Measurements from ENCODE around the gene SPAAR.

Gene SPAAR

DNA sequence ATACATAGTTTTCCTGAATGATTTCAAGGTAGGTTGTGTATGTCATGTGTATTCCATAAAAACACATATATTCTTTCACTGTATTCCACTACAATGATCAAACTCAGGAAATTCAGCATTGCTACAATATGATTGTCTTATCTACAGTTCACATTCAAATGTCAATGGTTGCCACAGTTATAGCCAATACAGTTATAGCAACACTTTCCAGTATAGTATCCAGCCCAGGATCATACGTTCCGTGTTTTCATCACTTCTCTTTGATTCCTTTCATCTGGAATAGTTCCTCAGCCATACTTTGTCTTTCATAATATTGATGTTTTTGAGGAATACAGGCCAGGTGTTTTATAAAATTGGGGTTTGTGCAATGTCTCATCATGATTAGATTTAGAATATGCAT, 39.2 kb downstream of the SPAAR start:
- Histone ChIP-seq H3K36me3 (no peaks in the 10 kb centered on the region), H3K4me1 (peaks cover 0 to 17% (median 12%) of the 10 kb centered on the region in 4 donors), H3K4me3 (no peak overlapping the region), H3K27ac (no peak overlapping the region), H3K27me3 (no peaks in the 10 kb centered on the region), H3K9me3 (no peaks in the 10 kb centered on the region)
- TF ChIP-seq, protein P1, sequence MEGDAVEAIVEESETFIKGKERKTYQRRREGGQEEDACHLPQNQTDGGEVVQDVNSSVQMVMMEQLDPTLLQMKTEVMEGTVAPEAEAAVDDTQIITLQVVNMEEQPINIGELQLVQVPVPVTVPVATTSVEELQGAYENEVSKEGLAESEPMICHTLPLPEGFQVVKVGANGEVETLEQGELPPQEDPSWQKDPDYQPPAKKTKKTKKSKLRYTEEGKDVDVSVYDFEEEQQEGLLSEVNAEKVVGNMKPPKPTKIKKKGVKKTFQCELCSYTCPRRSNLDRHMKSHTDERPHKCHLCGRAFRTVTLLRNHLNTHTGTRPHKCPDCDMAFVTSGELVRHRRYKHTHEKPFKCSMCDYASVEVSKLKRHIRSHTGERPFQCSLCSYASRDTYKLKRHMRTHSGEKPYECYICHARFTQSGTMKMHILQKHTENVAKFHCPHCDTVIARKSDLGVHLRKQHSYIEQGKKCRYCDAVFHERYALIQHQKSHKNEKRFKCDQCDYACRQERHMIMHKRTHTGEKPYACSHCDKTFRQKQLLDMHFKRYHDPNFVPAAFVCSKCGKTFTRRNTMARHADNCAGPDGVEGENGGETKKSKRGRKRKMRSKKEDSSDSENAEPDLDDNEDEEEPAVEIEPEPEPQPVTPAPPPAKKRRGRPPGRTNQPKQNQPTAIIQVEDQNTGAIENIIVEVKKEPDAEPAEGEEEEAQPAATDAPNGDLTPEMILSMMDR (IDR thresholded peaks at IDR 0.05), result no peak
- DNase-seq, result no peak
- intact Hi-C loops (cut with DNase I; ENCODE audit: low total_unique reads), result no loop called here

DNA sequence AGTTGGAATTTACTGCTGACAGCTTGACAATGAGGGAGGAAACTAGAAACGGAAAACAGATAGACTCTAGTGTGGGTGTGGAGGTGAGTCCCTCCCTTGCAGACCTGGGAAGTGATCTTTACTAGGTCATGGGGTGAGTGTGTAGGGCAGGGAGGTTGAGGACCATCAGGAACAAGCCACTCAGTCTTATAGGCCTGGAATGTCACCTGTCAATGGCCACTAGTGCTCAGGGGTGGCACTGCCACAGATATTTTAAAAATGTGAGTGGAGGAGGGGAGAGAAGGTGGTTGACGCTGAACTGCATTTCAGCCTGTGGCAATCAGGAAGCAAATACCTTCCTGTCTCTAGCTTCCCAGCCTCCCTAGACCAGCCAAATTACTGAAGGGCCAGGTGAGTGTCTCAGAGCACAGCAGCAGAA, 39.6 kb downstream of the SPAAR start:
- Histone ChIP-seq H3K36me3 (no peaks in the 10 kb centered on the region), H3K27ac (no peak overlapping the region), H3K9me3 (no peaks in the 10 kb centered on the region), H3K4me1 (peaks cover 0 to 17% (median 12%) of the 10 kb centered on the region in 4 donors), H3K27me3 (no peaks in the 10 kb centered on the region), H3K4me3 (no peak overlapping the region)
- intact Hi-C loops (cut with DNase I; ENCODE audit: low total_unique reads), result no loop called here
- no peak for DNase-seq
- TF ChIP-seq, protein P1 (IDR thresholded peaks at IDR 0.05), result no peak

DNA sequence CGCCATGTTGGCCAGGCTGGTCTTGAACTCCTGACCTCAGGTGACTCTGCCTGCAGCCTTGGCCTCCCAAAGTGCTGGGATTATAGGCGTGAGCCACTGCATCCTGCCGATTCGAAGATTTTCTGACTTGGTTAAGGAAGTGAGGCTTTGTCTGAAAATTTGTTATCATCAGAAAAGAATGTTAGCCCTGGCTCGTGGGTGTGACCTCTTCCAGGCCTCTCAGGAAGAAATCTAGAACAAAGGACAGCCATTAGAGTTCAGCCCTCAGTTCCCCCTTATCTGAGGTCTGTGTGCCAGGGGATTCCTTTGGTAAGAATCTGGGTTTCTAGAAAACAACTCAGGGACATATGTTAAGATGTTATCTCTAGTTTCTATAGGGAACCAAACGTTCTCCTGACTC, 42.4 kb downstream of the SPAAR start:
- no peaks in the 10 kb centered on the region for H3K36me3 ChIP-seq
- DNase-seq, result no peak
- no peaks in the 10 kb centered on the region for H3K4me1 ChIP-seq
- H3K27me3 ChIP-seq, result no peaks in the 10 kb centered on the region
- no peak overlapping the region for H3K4me3 ChIP-seq
- intact Hi-C loops (cut with DNase I; ENCODE audit: low total_unique reads), result no loop called here
- no peaks in the 10 kb centered on the region for H3K9me3 ChIP-seq
- TF ChIP-seq, protein P1 (IDR thresholded peaks at IDR 0.05), result no peak
- no peak overlapping the region for H3K27ac ChIP-seq

DNA sequence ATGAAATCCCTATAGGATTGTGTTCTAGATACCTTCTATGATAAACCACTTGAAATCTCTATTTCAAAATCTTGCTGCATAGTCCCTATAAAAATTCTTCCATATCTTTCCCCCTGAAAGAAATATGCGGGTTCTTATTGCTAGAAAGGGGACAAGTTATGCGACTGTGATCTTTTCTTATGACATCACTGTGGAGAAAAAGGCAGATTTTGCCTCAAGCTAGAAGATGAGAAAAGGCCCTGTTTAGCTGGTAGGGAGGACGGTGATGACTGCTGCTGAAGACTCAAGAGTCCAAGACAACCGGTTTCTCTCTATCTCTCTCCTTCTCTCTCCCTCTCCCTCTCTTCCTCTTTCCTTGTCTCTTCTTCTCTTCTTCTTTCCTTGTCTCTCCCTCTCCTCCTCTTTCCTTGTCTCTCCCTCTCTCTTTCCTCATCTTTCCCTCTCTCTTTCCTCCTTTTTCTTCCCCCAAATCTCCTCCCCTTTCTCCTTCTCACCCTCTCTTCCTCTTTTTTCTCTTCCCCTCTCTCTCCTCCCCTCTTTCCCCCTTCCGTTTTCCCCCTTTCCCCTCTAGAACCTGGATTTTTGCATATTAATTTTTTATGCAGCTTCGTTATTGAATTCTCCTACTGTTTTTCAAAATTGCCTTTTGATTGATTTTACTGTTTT, 43.4 kb downstream of the SPAAR start:
- Histone ChIP-seq H3K36me3 (no peaks in the 10 kb centered on the region), H3K9me3 (no peaks in the 10 kb centered on the region), H3K27ac (no peak overlapping the region), H3K4me1 (no peaks in the 10 kb centered on the region), H3K27me3 (no peaks in the 10 kb centered on the region), H3K4me3 (no peak overlapping the region)
- TF ChIP-seq, protein P1 (IDR thresholded peaks at IDR 0.05), result no peak
- no peak for DNase-seq
- intact Hi-C loops (cut with DNase I; ENCODE audit: low total_unique reads), result no loop called here

DNA sequence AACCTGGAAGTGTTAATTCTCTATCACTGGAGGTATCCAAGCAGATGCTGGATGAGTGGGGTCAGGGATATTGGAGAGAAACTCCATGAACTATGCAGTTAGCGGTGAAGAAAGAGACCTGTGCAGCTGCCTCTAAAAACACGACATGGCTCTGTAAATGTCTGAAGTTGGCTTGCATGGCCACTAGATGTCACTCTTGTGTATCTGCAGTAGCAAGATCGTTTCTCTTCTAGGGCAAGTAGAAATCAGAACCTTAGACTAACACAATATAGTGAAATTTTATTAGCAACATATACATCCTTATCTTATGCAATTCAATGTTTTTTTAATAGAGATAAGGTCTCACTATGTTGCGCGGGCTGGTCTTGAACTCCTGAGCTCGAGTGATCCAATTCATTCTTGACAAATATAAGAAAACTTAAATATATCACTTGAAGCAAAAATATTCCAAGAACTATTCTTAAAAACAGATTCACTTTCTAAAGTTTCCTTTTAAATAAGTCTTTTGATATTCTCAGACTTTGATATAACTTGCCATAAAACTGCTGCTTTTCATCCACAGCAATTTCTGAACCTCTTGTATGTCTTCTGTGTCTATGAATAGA, 45.8 kb downstream of the SPAAR start:
- H3K9me3 ChIP-seq, result no peaks in the 10 kb centered on the region
- intact Hi-C loops (cut with DNase I; ENCODE audit: low total_unique reads), result loop anchor here (5.0 kb wide), 1 partner anchor 67 kb away; no protein-coding TSS in a partner anchor
- no peak overlapping the region for H3K27ac ChIP-seq
- TF ChIP-seq, protein P1 (IDR thresholded peaks at IDR 0.05), result peak; percentile 79 to 91
- no peaks in the 10 kb centered on the region for H3K4me1 ChIP-seq
- no peak overlapping the region for H3K4me3 ChIP-seq
- H3K36me3 ChIP-seq, result no peaks in the 10 kb centered on the region
- no peaks in the 10 kb centered on the region for H3K27me3 ChIP-seq
- DNase-seq, result peak in 1 of 2 donors; percentile 63

Data from tibial artery (tissue), 4 donors.